Gastrocnemius medialis (tissue), 4 donors: ENCODE data around the gene DGKG. TPM values are rescaled to one million over a fixed set of nuclear protein-coding genes. Genes with fewer than 3 reads are reported as not detected.

Experiments
- ATAC-seq, 2 donors: fragments of 150-250 bp; one replicate each; pipeline ENCODE4 v1.9.1; 2016
- DNase-seq, 2 donors: peaks; one replicate each; pipeline ENCODE4 v3.0.0-alpha.2; 2019
- H3K27ac ChIP-seq, 4 donors: fragments of 200-600 bp; sonication (generic); 1 replicate in 1 of 4; 2 replicates in 3 of 4; pipeline ENCODE4 v1.5.1; 2016 to 2018; ENCODE audit warnings: mild to moderate bottlenecking in 2 of 4, moderate library complexity in 1 of 4
- H3K27me3 ChIP-seq, 3 donors: fragments of 200-600 bp; sonication (generic) in 2 of 3; 1 replicate in 1 of 3; 2 replicates in 2 of 3; pipeline versions ENCODE4 v1.5.1 to v1.6.0; 2016 to 2019; ENCODE audit warnings: mild to moderate bottlenecking in 1 of 3, moderate library complexity in 1 of 3
- H3K36me3 ChIP-seq, 2 donors: fragments of 200-600 bp; sonication (generic) in 1 of 2; one replicate each; pipeline ENCODE4 v1.5.1; 2017 to 2018
- H3K4me1 ChIP-seq, 2 donors: fragments of 200-600 bp; sonication (generic) in 1 of 2; one replicate each; pipeline ENCODE4 v1.5.1; 2016 to 2017; ENCODE audit warnings: mild to moderate bottlenecking in 2 of 2
- H3K4me3 ChIP-seq, 4 donors: fragments of 200-600 bp; sonication (generic) in 3 of 4; 1 replicate in 1 of 4; 2 replicates in 3 of 4; pipeline ENCODE4 v1.5.1; 2016 to 2019; ENCODE audit warnings: mild to moderate bottlenecking in 2 of 4
- H3K9me3 ChIP-seq, 3 donors: fragments of 200-600 bp; sonication (generic) in 2 of 3; 1 replicate in 1 of 3; 2 replicates in 2 of 3; pipeline ENCODE4 v1.5.1; 2016 to 2019
- POLR2A ChIP-seq, 2 donors: fragments of 450-650 bp; IDR thresholded peaks; one replicate each; pipeline ENCODE4 v1.6.1; 2017; ENCODE audit warnings: antibody characterized with exemption in 2 of 2, mild to moderate bottlenecking in 2 of 2, moderate library complexity in 2 of 2
- in situ Hi-C, 4 donors: fragments of 200-750 bp; cut with MboI; loops; one replicate each; pipeline versions ENCODE4 v1.15.0 to v1.8.0; 2017; ENCODE audit warnings: low sequenced_read_pairs in 4 of 4
- intact Hi-C: fragments of 100-400 bp; cut with DNase I; formaldehyde crosslinking; loops from one replicate; pipeline ENCODE4 v1.15.1; 2023; ENCODE audit warnings: low total_unique reads
- total RNA-seq, 4 donors: library from RNA; depleted of rRNA; stranded (reverse); fragments of >200 nt; gene quantifications; one replicate each; pipeline versions ENCODE4 v1.1.0 to v1.2.3, GENCODE V29; 2016
- TF ChIP-seq, protein P1 (sequence below), 5 experiments: fragments of 450-650 bp in 3 of 5; fragments of 200-600 bp in 2 of 5; sonication (generic) in 2 of 5; IDR thresholded peaks in 4 of 5; conservative IDR thresholded peaks in 1 of 5; 1 replicate in 4 of 5; 2 replicates in 1 of 5; pipeline ENCODE4 v1.5.1; 2016 to 2019; ENCODE audit warnings: antibody characterized with exemption in 5 of 5, mild to moderate bottlenecking in 3 of 5, moderate library complexity in 3 of 5

Gene DGKG
- total RNA-seq, 4 donors from 2014 or later: 5.0 to 11.2 (median 7.7) TPM

- H3K27me3 ChIP-seq: no peaks in the 10 kb centered on the region
- H3K36me3 ChIP-seq: no peaks in the 10 kb centered on the region
- H3K4me1 ChIP-seq: peaks cover 8 to 9% of the 10 kb centered on the region in 2 donors
- no peak for DNase-seq
- peak overlapping the region; percentile 40 to 59 (median 44) for H3K27ac ChIP-seq
- peak; percentile 75 to 84 for ATAC-seq
- TF ChIP-seq POLR2A (IDR thresholded peaks at IDR 0.05): no peak
- TF ChIP-seq, protein P1, sequence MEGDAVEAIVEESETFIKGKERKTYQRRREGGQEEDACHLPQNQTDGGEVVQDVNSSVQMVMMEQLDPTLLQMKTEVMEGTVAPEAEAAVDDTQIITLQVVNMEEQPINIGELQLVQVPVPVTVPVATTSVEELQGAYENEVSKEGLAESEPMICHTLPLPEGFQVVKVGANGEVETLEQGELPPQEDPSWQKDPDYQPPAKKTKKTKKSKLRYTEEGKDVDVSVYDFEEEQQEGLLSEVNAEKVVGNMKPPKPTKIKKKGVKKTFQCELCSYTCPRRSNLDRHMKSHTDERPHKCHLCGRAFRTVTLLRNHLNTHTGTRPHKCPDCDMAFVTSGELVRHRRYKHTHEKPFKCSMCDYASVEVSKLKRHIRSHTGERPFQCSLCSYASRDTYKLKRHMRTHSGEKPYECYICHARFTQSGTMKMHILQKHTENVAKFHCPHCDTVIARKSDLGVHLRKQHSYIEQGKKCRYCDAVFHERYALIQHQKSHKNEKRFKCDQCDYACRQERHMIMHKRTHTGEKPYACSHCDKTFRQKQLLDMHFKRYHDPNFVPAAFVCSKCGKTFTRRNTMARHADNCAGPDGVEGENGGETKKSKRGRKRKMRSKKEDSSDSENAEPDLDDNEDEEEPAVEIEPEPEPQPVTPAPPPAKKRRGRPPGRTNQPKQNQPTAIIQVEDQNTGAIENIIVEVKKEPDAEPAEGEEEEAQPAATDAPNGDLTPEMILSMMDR (IDR thresholded peaks at IDR 0.05 in 4 of 5, conservative IDR thresholded peaks at IDR 0.05 in 1 of 5): no peak
- peak overlapping the region; percentile 1 to 33 (median 28) for H3K4me3 ChIP-seq
- intact Hi-C loops: no loop called here
- H3K9me3 ChIP-seq: no peaks in the 10 kb centered on the region
- in situ Hi-C loops: no loop called here
These were observed 21.3 kb upstream of the DGKG start for GRCh38 chr3:186383026-186383993.

- TF ChIP-seq, protein P1 (IDR thresholded peaks at IDR 0.05 in 4 of 5, conservative IDR thresholded peaks at IDR 0.05 in 1 of 5): no peak
- no peak for TF ChIP-seq POLR2A (IDR thresholded peaks at IDR 0.05)
- DNase-seq (no peak), ATAC-seq (no peak)
- Histone ChIP-seq H3K4me3 (no peak overlapping the region), H3K4me1 (peaks cover 8 to 9% of the 10 kb centered on the region in 2 donors), H3K9me3 (no peaks in the 10 kb centered on the region), H3K27me3 (no peaks in the 10 kb centered on the region), H3K27ac (no peak overlapping the region), H3K36me3 (no peaks in the 10 kb centered on the region)
- intact Hi-C loops (no loop called here), in situ Hi-C loops (no loop called here)
These were observed 20.3 kb upstream of the DGKG start for GRCh38 chr3:186382217-186382885.

- ATAC-seq (no peak), DNase-seq (no peak)
- in situ Hi-C loops (no loop called here), intact Hi-C loops (no loop called here)
- H3K27ac ChIP-seq: no peak overlapping the region
- H3K4me1 ChIP-seq: peaks cover 8 to 9% of the 10 kb centered on the region in 2 donors
- H3K27me3 ChIP-seq: no peaks in the 10 kb centered on the region
- H3K36me3 ChIP-seq: no peaks in the 10 kb centered on the region
- TF ChIP-seq, protein P1 (IDR thresholded peaks at IDR 0.05 in 4 of 5, conservative IDR thresholded peaks at IDR 0.05 in 1 of 5): no peak
- no peaks in the 10 kb centered on the region for H3K9me3 ChIP-seq
- H3K4me3 ChIP-seq: no peak overlapping the region
These were observed 19.6 kb upstream of the DGKG start for GRCh38 chr3:186381424-186382216.

- in situ Hi-C loops (no loop called here), intact Hi-C loops (no loop called here)
- Histone ChIP-seq H3K9me3 (no peaks in the 10 kb centered on the region), H3K4me3 (no peak overlapping the region), H3K4me1 (peaks cover 8 to 9% of the 10 kb centered on the region in 2 donors), H3K36me3 (no peaks in the 10 kb centered on the region), H3K27me3 (no peaks in the 10 kb centered on the region), H3K27ac (no peak overlapping the region)
- ATAC-seq (no peak), DNase-seq (no peak)
- TF ChIP-seq, protein P1 (IDR thresholded peaks at IDR 0.05 in 4 of 5, conservative IDR thresholded peaks at IDR 0.05 in 1 of 5): no peak
- no peak for TF ChIP-seq POLR2A (IDR thresholded peaks at IDR 0.05)
These were observed 18.8 kb upstream of the DGKG start for GRCh38 chr3:186380622-186381380.
